Panc1 (cell line): ENCODE data around the gene OR2H2. TPM values are rescaled to one million over a fixed set of nuclear protein-coding genes. Genes with fewer than 3 reads are reported as not detected.
A peak's percentile ranks its signal among the peaks of the same experiment; 100 is the strongest.

Source experiments
- ATAC-seq: fragments of 200-7000 bp; cut with Tn5 transposase; 2 replicates; pipeline ENCODE4 v1.9.1; 2020; ENCODE audit warnings: mild to moderate bottlenecking, moderate library complexity
- Bru-seq: library from RNA; stranded (reverse); fragments of 400-500 nt; gene quantifications from one replicate; lab custom pipeline; 2021; lab: Mats Ljungman, UMichigan
- BruChase-seq, 2 experiments: library from RNA; stranded (reverse); fragments of 400-500 nt; gene quantifications; one replicate each; lab custom pipeline; 2021; lab: Mats Ljungman, UMichigan
- BruUV-seq: library from RNA; stranded (reverse); fragments of 400-500 nt; replicated peaks from 2 replicates; lab custom pipeline; 2021; lab: Mats Ljungman, UMichigan
- CTCF ChIA-PET: fragments of 300-600 bp; sonication (Branson Sonifier 250); formaldehyde crosslinking; loops from one replicate; lab custom pipeline; 2022; ENCODE audit warnings: antibody characterized with exemption; lab: Charles Lee
- POLR2A ChIA-PET: fragments of 300-600 bp; sonication (Branson Sonifier 250); formaldehyde crosslinking; loops from one replicate; lab custom pipeline; 2022; ENCODE audit warnings: antibody characterized with exemption; lab: Charles Lee
- DNase-seq: peaks from one replicate; pipeline ENCODE4 v3.0.0-alpha.2; 2010; ENCODE audit warnings: low read depth, low spot score
- H3K27ac ChIP-seq: 2 replicates; pipeline ENCODE4 v1.5.1; 2011; ENCODE audit warnings: mild to moderate bottlenecking, low read length, inconsistent platforms
- H3K27me3 ChIP-seq: fragments of 200-500 bp; sonication (Bioruptor generic); 2 replicates; pipeline ENCODE4 v1.6.0; 2014; ENCODE audit warnings: low read length, inconsistent platforms; ENCODE audit not compliant: control insufficient read depth, insufficient read depth
- H3K36me3 ChIP-seq: fragments of 200-500 bp; sonication (Bioruptor generic); 2 replicates; pipeline ENCODE4 v1.5.1; 2014; ENCODE audit warnings: inconsistent platforms, mild to moderate bottlenecking, low read length, moderate library complexity; ENCODE audit not compliant: control insufficient read depth, insufficient read depth
- H3K4me1 ChIP-seq: 2 replicates; pipeline ENCODE4 v1.5.1; 2011; ENCODE audit warnings: inconsistent platforms, mild to moderate bottlenecking, low read length, moderate library complexity; ENCODE audit not compliant: control insufficient read depth, insufficient read depth
- H3K4me3 ChIP-seq, 2 experiments: 2 replicates each; pipeline ENCODE4 v1.5.1; 2011 to 2012; ENCODE audit warnings: low read depth in 2 of 2, low read length in 2 of 2, mild to moderate bottlenecking in 2 of 2, inconsistent platforms in 1 of 2, moderate library complexity in 1 of 2
- H3K9me3 ChIP-seq: fragments of 200-500 bp; sonication (Bioruptor generic); 2 replicates; pipeline ENCODE4 v1.5.1; 2014; ENCODE audit warnings: low read depth, mild to moderate bottlenecking, inconsistent platforms, low read length, moderate library complexity; ENCODE audit not compliant: control insufficient read depth, insufficient read depth
- CTCF ChIP-seq: fragments of 450-650 bp; IDR thresholded peaks from 2 replicates; pipeline ENCODE4 v1.5.1; 2017; ENCODE audit warnings: mild to moderate bottlenecking
- POLR2AphosphoS5 ChIP-seq: IDR thresholded peaks from 2 replicates; pipeline ENCODE4 v1.6.1; 2012; ENCODE audit warnings: mild to moderate bottlenecking, low read depth, low read length, moderate library complexity
- REST ChIP-seq, 2 experiments: IDR thresholded peaks; 2 replicates each; pipeline ENCODE4 v1.6.1; 2011 to 2012; ENCODE audit warnings: low read depth in 2 of 2, control low read depth in 1 of 2, low read length in 1 of 2, mild to moderate bottlenecking in 1 of 2, moderate library complexity in 1 of 2; ENCODE audit not compliant: insufficient read depth in 1 of 2
- SIN3A ChIP-seq: IDR thresholded peaks from 2 replicates; pipeline ENCODE4 v1.6.1; 2012; ENCODE audit warnings: low read depth, mild to moderate bottlenecking, low read length, moderate library complexity, borderline replicate concordance; ENCODE audit not compliant: insufficient read depth
- TCF7L2 ChIP-seq: IDR thresholded peaks from 2 replicates; pipeline ENCODE4 v1.6.1; 2011; ENCODE audit warnings: mild to moderate bottlenecking, low read depth, low read length, inconsistent platforms
- in situ Hi-C: cut with HindIII; loops from 2 replicates; pipeline ENCODE4 v1.10.0; 2016; ENCODE audit warnings: low sequenced_read_pairs, low pct_unique_long_range_greater_than_20kb
- intact Hi-C: fragments of 100-400 bp; cut with micrococcal nuclease; formaldehyde crosslinking; loops from one replicate; pipeline ENCODE4 v1.10.0; 2022; ENCODE audit not compliant: unreplicated experiment
- long read RNA-seq: library from polyadenylated mRNA; unstranded; transcript quantifications from one replicate; pipeline ENCODE4 v2.0.0, GENCODE V29; 2021; ENCODE audit not compliant: unreplicated experiment
- polyA plus RNA-seq: library from polyadenylated mRNA; unstranded; fragments of >200 nt; gene quantifications from one replicate; pipeline ENCODE4 v1.2.1, GENCODE V29; 2012; ENCODE audit warnings: missing spikeins; ENCODE audit not compliant: insufficient read length
- total RNA-seq: library from RNA; stranded (reverse); gene quantifications from one replicate; pipeline ENCODE4 v1.2.1, GENCODE V29; 2021; ENCODE audit not compliant: unreplicated experiment

The OR2H2 gene
- total RNA-seq (not detected), Bru-seq, nascent RNA (not detected), BruChase-seq, experiment 1, labeled RNA remaining after a 2-hour chase (not detected), BruChase-seq, experiment 2, labeled RNA remaining after a 6-hour chase (not detected)
- not detected for polyA plus RNA-seq
- long read RNA-seq, result 0 reads

- ATAC-seq (no peak), DNase-seq (no peak)
- Histone ChIP-seq H3K4me3 (no peak within 1 kb of the TSS), H3K27me3 (peaks cover 9% of the 10 kb centered on the region), H3K4me1 (no peaks in the 10 kb centered on the region), H3K27ac (no peak within 1 kb of the TSS), H3K36me3 (no peaks in the 10 kb centered on the region), H3K9me3 (no peaks in the 10 kb centered on the region)
- intact Hi-C loops, result loop anchor here (10.0 kb wide), 1 partner anchor 560 kb away; no protein-coding TSS in a partner anchor
- ChIA-PET CTCF (no interaction called here), POLR2A (no interaction called here)
- no peak for TF ChIP-seq TCF7L2
- TF ChIP-seq CTCF, result no peak
- TF ChIP-seq POLR2AphosphoS5, result no peak
- no peak for TF ChIP-seq REST (IDR thresholded peaks at IDR 0.05; ENCODE audit: insufficient read depth in 1 of 2, low read depth in 2 of 2, low read length in 1 of 2)
- TF ChIP-seq SIN3A, result no peak
- no TSS peak for BruUV-seq
- in situ Hi-C loops, result no loop called here
Observed at GRCh38 chr6:29584821-29585220, at the start of gene OR2H2. TSS of gene OR2H2 (plus strand) at chr6:29585121. CDS start at chr6:29587945, 2,824 bp downstream.

GRCh38 chr6:29537714-29538403 lies 47.1 kb upstream of the OR2H2 start:
- BruUV-seq, result no TSS peak
- in situ Hi-C loops (no loop called here), intact Hi-C loops (no loop called here)
- Histone ChIP-seq H3K4me1 (no peaks in the 10 kb centered on the region), H3K27ac (no peak overlapping the region), H3K4me3 (no peak overlapping the region), H3K36me3 (no peaks in the 10 kb centered on the region), H3K9me3 (no peaks in the 10 kb centered on the region), H3K27me3 (peaks cover 2% of the 10 kb centered on the region; the same call in 1 of the 2 replicates)
- no peak for TF ChIP-seq TCF7L2
- TF ChIP-seq SIN3A, result no peak
- TF ChIP-seq CTCF, result no peak
- TF ChIP-seq REST (IDR thresholded peaks at IDR 0.05; ENCODE audit: insufficient read depth in 1 of 2, low read depth in 2 of 2, low read length in 1 of 2), result peak; percentile 57 to 69; a peak in 2 of 4 replicates
- ChIA-PET CTCF (no interaction called here), POLR2A (no interaction called here)
- DNase-seq, result no peak
- ATAC-seq, result no peak
